Thymus (tissue), 11 donors: Measurements from ENCODE around the gene MTMR3. TPM values are rescaled to one million over a fixed set of nuclear protein-coding genes. Genes with fewer than 3 reads are reported as not detected.

Experiments used
- DNase-seq, 9 donors: peaks; one replicate each; pipeline ENCODE4 v3.0.0-alpha.2; 2013; ENCODE audit warnings: low spot score in 9 of 9, low read depth in 6 of 9, missing footprints in 1 of 9
- H3K27ac ChIP-seq, 2 donors: one replicate each; pipeline ENCODE4 v1.5.1; 2013; ENCODE audit warnings: control low read depth in 1 of 2, low read depth in 1 of 2, low read length in 1 of 2, mild to moderate bottlenecking in 1 of 2, moderate library complexity in 1 of 2
- H3K27me3 ChIP-seq, 2 donors: one replicate each; pipeline ENCODE4 v1.5.1; 2013; ENCODE audit warnings: low read length in 1 of 2; ENCODE audit not compliant: control insufficient read depth in 2 of 2, insufficient read depth in 1 of 2
- H3K36me3 ChIP-seq, 2 donors: one replicate each; pipeline ENCODE4 v1.5.1; 2013; ENCODE audit warnings: low read length in 1 of 2, mild to moderate bottlenecking in 1 of 2, moderate library complexity in 1 of 2; ENCODE audit not compliant: control insufficient read depth in 2 of 2, insufficient read depth in 2 of 2
- H3K4me1 ChIP-seq, 2 donors: one replicate each; pipeline ENCODE4 v1.5.1; 2013; ENCODE audit warnings: low read length in 2 of 2; ENCODE audit not compliant: control insufficient read depth in 2 of 2, insufficient read depth in 2 of 2
- H3K4me3 ChIP-seq, 2 donors: one replicate each; pipeline ENCODE4 v1.5.1; 2013; ENCODE audit warnings: low read length in 2 of 2, control low read depth in 1 of 2, mild to moderate bottlenecking in 1 of 2
- H3K9me3 ChIP-seq, 2 donors: one replicate each; pipeline ENCODE4 v1.5.1; 2013; ENCODE audit warnings: low read length in 1 of 2, mild to moderate bottlenecking in 1 of 2; ENCODE audit not compliant: control insufficient read depth in 2 of 2, insufficient read depth in 1 of 2
- WGBS: extraction: QIAGEN DNeasy Blood & Tissue Kit; methylation state at CpG from one replicate; pipeline ENCODE4 v1.1.7; 2013; 5-methylcytosine and 5-hydroxymethylcytosine counted together
- polyA plus RNA-seq: library from polyadenylated mRNA; stranded (reverse); fragments of 200-250 nt; gene quantifications from one replicate; pipeline ENCODE4 v1.2.3, GENCODE V29; 2013
- total RNA-seq: library from RNA; stranded (reverse); fragments of 120-200 nt; gene quantifications from one replicate; pipeline ENCODE4 v1.2.4, GENCODE V29; 2013
- donor health status: healthy.

Gene MTMR3
- total and polyA plus RNA-seq, 2 donors, result 14.8 to 16.4 TPM

- Histone ChIP-seq H3K27ac (no peak overlapping the region), H3K27me3 (no peaks in the 10 kb centered on the region), H3K36me3 (peaks cover 71 to 78% of the 10 kb centered on the region in 2 donors), H3K4me1 (no peaks in the 10 kb centered on the region), H3K9me3 (no peaks in the 10 kb centered on the region), H3K4me3 (no peak overlapping the region)
- DNase-seq, result no peak
- WGBS, result 96% methylated on average over 1 of the region's 1 CpG
Measured at GRCh38 chr22:30015846-30016245, 132.9 kb downstream of the MTMR3 start.

GRCh38 chr22:30016596-30016995 is 133.6 kb downstream of the MTMR3 start:
- DNase-seq, result no peak
- no peak overlapping the region for H3K4me3 ChIP-seq
- no peaks in the 10 kb centered on the region for H3K4me1 ChIP-seq
- H3K27me3 ChIP-seq, result no peaks in the 10 kb centered on the region
- no peaks in the 10 kb centered on the region for H3K9me3 ChIP-seq
- whole genome bisulfite sequencing, result 98% methylated on average over 4 of the region's 4 CpGs
- H3K27ac ChIP-seq, result no peak overlapping the region
- peaks cover 76 to 81% of the 10 kb centered on the region in 2 donors for H3K36me3 ChIP-seq

- WGBS, result 96% methylated on average over 4 of the region's 4 CpGs
- DNase-seq, result no peak
- no peaks in the 10 kb centered on the region for H3K9me3 ChIP-seq
Measured at GRCh38 chr22:30017375-30018223, 134.6 kb downstream of the MTMR3 start.

GRCh38 chr22:30020511-30020910 is 137.5 kb downstream of the MTMR3 start:
- Histone ChIP-seq H3K27me3 (no peaks in the 10 kb centered on the region), H3K4me1 (no peaks in the 10 kb centered on the region), H3K4me3 (no peak overlapping the region), H3K9me3 (no peaks in the 10 kb centered on the region), H3K36me3 (peaks cover 85 to 90% of the 10 kb centered on the region in 2 donors), H3K27ac (no peak overlapping the region)
- DNase-seq, result no peak
- WGBS, result 99% methylated on average over 9 of the region's 9 CpGs

More at GRCh38 chr22:30017375-30018223, 134.6 kb downstream of the MTMR3 start:
- Histone ChIP-seq H3K36me3 (peaks cover 80 to 85% of the 10 kb centered on the region in 2 donors), H3K27me3 (no peaks in the 10 kb centered on the region), H3K4me3 (no peak overlapping the region), H3K4me1 (no peaks in the 10 kb centered on the region), H3K27ac (no peak overlapping the region)

- Histone ChIP-seq H3K4me1 (no peaks in the 10 kb centered on the region), H3K4me3 (no peak overlapping the region), H3K27me3 (no peaks in the 10 kb centered on the region), H3K36me3 (peaks cover 85 to 90% of the 10 kb centered on the region in 2 donors), H3K27ac (no peak overlapping the region), H3K9me3 (no peaks in the 10 kb centered on the region)
- no peak for DNase-seq
- WGBS, result 99% methylated on average over 3 of the region's 3 CpGs
Measured at GRCh38 chr22:30021338-30021737, 138.4 kb downstream of the MTMR3 start.

GRCh38 chr22:30021881-30022619 is 139.1 kb downstream of the MTMR3 start:
- H3K4me1 ChIP-seq, result no peaks in the 10 kb centered on the region
- H3K9me3 ChIP-seq, result no peaks in the 10 kb centered on the region
- H3K27me3 ChIP-seq, result no peaks in the 10 kb centered on the region
- no peak overlapping the region for H3K27ac ChIP-seq
- 98% methylated on average over 8 of the region's 8 CpGs for WGBS
- H3K36me3 ChIP-seq, result peaks cover 85 to 90% of the 10 kb centered on the region in 2 donors
- no peak overlapping the region for H3K4me3 ChIP-seq
- no peak for DNase-seq

- no peak for DNase-seq
- no peaks in the 10 kb centered on the region for H3K4me1 ChIP-seq
- no peak overlapping the region for H3K27ac ChIP-seq
- H3K27me3 ChIP-seq, result no peaks in the 10 kb centered on the region
- WGBS, result 93% methylated on average over 4 of the region's 4 CpGs
- H3K4me3 ChIP-seq, result no peak overlapping the region
- peaks cover 83 to 85% of the 10 kb centered on the region in 2 donors for H3K36me3 ChIP-seq
- H3K9me3 ChIP-seq, result no peaks in the 10 kb centered on the region
Measured at GRCh38 chr22:30023099-30023660, 140.2 kb downstream of the MTMR3 start.

GRCh38 chr22:30024231-30024630 is 141.3 kb downstream of the MTMR3 start:
- 96% methylated on average over 5 of the region's 5 CpGs for WGBS
- no peak overlapping the region for H3K27ac ChIP-seq
- H3K4me1 ChIP-seq, result no peaks in the 10 kb centered on the region
- H3K36me3 ChIP-seq, result peaks cover 80 to 85% of the 10 kb centered on the region in 2 donors
- no peaks in the 10 kb centered on the region for H3K27me3 ChIP-seq
- DNase-seq, result no peak
- H3K9me3 ChIP-seq, result no peaks in the 10 kb centered on the region
- H3K4me3 ChIP-seq, result no peak overlapping the region

- H3K36me3 ChIP-seq, result peaks cover 70 to 75% of the 10 kb centered on the region in 2 donors
- H3K27me3 ChIP-seq, result no peaks in the 10 kb centered on the region
- no peak for DNase-seq
- no peaks in the 10 kb centered on the region for H3K4me1 ChIP-seq
- no peak overlapping the region for H3K27ac ChIP-seq
- 91% methylated on average over 3 of the region's 3 CpGs for WGBS
- no peaks in the 10 kb centered on the region for H3K9me3 ChIP-seq
- no peak overlapping the region for H3K4me3 ChIP-seq
Measured at GRCh38 chr22:30025221-30025620, 142.2 kb downstream of the MTMR3 start.
